DMS114 treated with DMSO at 0.1 percent for 48 hours (cell line): Measurements from ENCODE around the gene UBB.

Experiments
- DNase-seq: peaks from one replicate; lab custom pipeline; 2025; ENCODE audit not compliant: unreplicated experiment; lab: John Stamatoyannopoulos, UW

UBB gene

GRCh38 chr17:16417896-16418684, 37.2 kb downstream of the UBB start:
- no peak for DNase-seq

GRCh38 chr17:16418685-16419068, 37.8 kb downstream of the UBB start:
- no peak for DNase-seq

GRCh38 chr17:16419074-16419928, 38.4 kb downstream of the UBB start:
- DNase-seq: no peak

GRCh38 chr17:16419929-16420271, 39.0 kb downstream of the UBB start:
- no peak for DNase-seq

GRCh38 chr17:16422416-16422815, 41.5 kb downstream of the UBB start:
- DNase-seq: no peak

- no peak for DNase-seq
Observed at GRCh38 chr17:16423226-16423872, 42.5 kb downstream of the UBB start.

GRCh38 chr17:16425202-16425601, 44.3 kb downstream of the UBB start:
- DNase-seq: no peak

GRCh38 chr17:16425698-16426659, 45.1 kb downstream of the UBB start:
- DNase-seq: no peak

GRCh38 chr17:16427020-16427419, 46.1 kb downstream of the UBB start:
- DNase-seq: no peak

- DNase-seq: no peak
Observed at GRCh38 chr17:16428098-16428882, 47.4 kb downstream of the UBB start.

- no peak for DNase-seq
Observed at GRCh38 chr17:16429083-16429482, 48.2 kb downstream of the UBB start.

GRCh38 chr17:16430650-16431049, 49.8 kb downstream of the UBB start:
- DNase-seq: no peak

GRCh38 chr17:16432017-16432416, 51.1 kb downstream of the UBB start:
- no peak for DNase-seq
